Smooth muscle cell (in vitro differentiated cells): Measurements from ENCODE around the gene MSH5. TPM values are rescaled to one million over a fixed set of nuclear protein-coding genes. Genes with fewer than 3 reads are reported as not detected.
A peak's percentile ranks its signal among the peaks of the same experiment; 100 is the strongest.

Source experiments
- DNase-seq: peaks from one replicate; lab custom pipeline; 2025; ENCODE audit not compliant: unreplicated experiment; lab: John Stamatoyannopoulos, UW
- H2AFZ ChIP-seq: fragments of 200-600 bp; sonication (generic); 2 replicates; pipeline ENCODE4 v1.6.0; 2016; ENCODE audit warnings: antibody characterized with exemption, low read depth, mild to moderate bottlenecking
- H3F3A ChIP-seq: fragments of 200-600 bp; sonication (generic); 2 replicates; pipeline ENCODE4 v1.6.0; 2017; ENCODE audit warnings: antibody characterized with exemption, low read depth
- H3K27ac ChIP-seq: fragments of 200-600 bp; sonication (generic); 2 replicates; pipeline ENCODE4 v1.5.1; 2016; ENCODE audit warnings: low read depth, mild to moderate bottlenecking
- H3K27me3 ChIP-seq: fragments of 200-600 bp; sonication (generic); 2 replicates; pipeline ENCODE4 v1.6.1; 2016; ENCODE audit warnings: low read depth, mild to moderate bottlenecking
- H3K36me3 ChIP-seq: fragments of 200-600 bp; sonication (generic); 2 replicates; pipeline ENCODE4 v1.5.1; 2016; ENCODE audit warnings: low read depth
- H3K4me1 ChIP-seq: fragments of 200-600 bp; sonication (generic); 2 replicates; pipeline ENCODE4 v1.5.1; 2016; ENCODE audit warnings: low read depth
- H3K4me2 ChIP-seq: fragments of 200-600 bp; sonication (generic); 2 replicates; pipeline ENCODE4 v1.6.0; 2016; ENCODE audit warnings: mild to moderate bottlenecking
- H3K4me3 ChIP-seq: fragments of 200-600 bp; sonication (generic); 2 replicates; pipeline ENCODE4 v1.5.1; 2016; ENCODE audit warnings: mild to moderate bottlenecking
- H3K79me2 ChIP-seq: fragments of 200-600 bp; sonication (generic); 2 replicates; pipeline ENCODE4 v1.6.0; 2016; ENCODE audit warnings: low read depth, mild to moderate bottlenecking
- H3K9ac ChIP-seq: fragments of 200-600 bp; sonication (generic); 2 replicates; pipeline ENCODE4 v1.6.0; 2016; ENCODE audit warnings: low read depth
- H3K9me3 ChIP-seq: fragments of 200-600 bp; sonication (generic); replicated peaks from 2 replicates; pipeline ENCODE4 v1.5.1; 2016; ENCODE audit warnings: low read depth
- H4K20me1 ChIP-seq: fragments of 200-600 bp; sonication (generic); 2 replicates; pipeline ENCODE4 v1.6.0; 2016; ENCODE audit warnings: low read depth
- WGBS: methylation state at CpG from one replicate; pipeline ENCODE4 v1.1.7; 2016; ENCODE audit warnings: low lambda C conversion rate; 5-methylcytosine and 5-hydroxymethylcytosine counted together
- polyA plus RNA-seq: library from polyadenylated mRNA; unstranded; fragments of >200 nt; fragmentation: Nextera tagmentation; extraction: Ambion mirVana; gene quantifications from 2 replicates; pipeline ENCODE4 v1.2.1, GENCODE V29; 2016
- total RNA-seq: library from RNA; depleted of rRNA; stranded (reverse); fragments of >200 nt; gene quantifications from 2 replicates; pipeline ENCODE4 v1.2.3, GENCODE V29; 2014
- TF ChIP-seq, protein P1 (sequence below): fragments of 200-600 bp; sonication (generic); IDR thresholded peaks from 2 replicates; pipeline ENCODE4 v1.5.1; 2017; ENCODE audit warnings: borderline replicate concordance, mild to moderate bottlenecking, antibody characterized with exemption; ENCODE audit not compliant: insufficient read depth, poor library complexity, severe bottlenecking

The MSH5 gene
- total and polyA plus RNA-seq, 2 experiments from 2014 or later, result 4.7 to 10.6 TPM

GRCh38 chr6:31769684-31770371 is 30.0 kb downstream of the MSH5 start:
- no peaks in the 10 kb centered on the region for H3K36me3 ChIP-seq
- H3K27me3 ChIP-seq, result no peaks in the 10 kb centered on the region
- H3K9me3 ChIP-seq, result no peaks in the 10 kb centered on the region
- H3K4me3 ChIP-seq, result no peak overlapping the region
- DNase-seq, result no peak
- H3K4me1 ChIP-seq, result no peaks in the 10 kb centered on the region
- no peak overlapping the region for H2AFZ ChIP-seq
- no peaks in the 10 kb centered on the region for H3K79me2 ChIP-seq
- no peaks in the 10 kb centered on the region for H4K20me1 ChIP-seq
- H3K27ac ChIP-seq, result no peak overlapping the region
- WGBS, result 70% methylated on average over 12 of the region's 12 CpGs
- no peak overlapping the region for H3K9ac ChIP-seq
- no peak overlapping the region for H3K4me2 ChIP-seq
- no peaks in the 10 kb centered on the region for H3F3A ChIP-seq
- TF ChIP-seq, protein P1, sequence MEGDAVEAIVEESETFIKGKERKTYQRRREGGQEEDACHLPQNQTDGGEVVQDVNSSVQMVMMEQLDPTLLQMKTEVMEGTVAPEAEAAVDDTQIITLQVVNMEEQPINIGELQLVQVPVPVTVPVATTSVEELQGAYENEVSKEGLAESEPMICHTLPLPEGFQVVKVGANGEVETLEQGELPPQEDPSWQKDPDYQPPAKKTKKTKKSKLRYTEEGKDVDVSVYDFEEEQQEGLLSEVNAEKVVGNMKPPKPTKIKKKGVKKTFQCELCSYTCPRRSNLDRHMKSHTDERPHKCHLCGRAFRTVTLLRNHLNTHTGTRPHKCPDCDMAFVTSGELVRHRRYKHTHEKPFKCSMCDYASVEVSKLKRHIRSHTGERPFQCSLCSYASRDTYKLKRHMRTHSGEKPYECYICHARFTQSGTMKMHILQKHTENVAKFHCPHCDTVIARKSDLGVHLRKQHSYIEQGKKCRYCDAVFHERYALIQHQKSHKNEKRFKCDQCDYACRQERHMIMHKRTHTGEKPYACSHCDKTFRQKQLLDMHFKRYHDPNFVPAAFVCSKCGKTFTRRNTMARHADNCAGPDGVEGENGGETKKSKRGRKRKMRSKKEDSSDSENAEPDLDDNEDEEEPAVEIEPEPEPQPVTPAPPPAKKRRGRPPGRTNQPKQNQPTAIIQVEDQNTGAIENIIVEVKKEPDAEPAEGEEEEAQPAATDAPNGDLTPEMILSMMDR, result peak; percentile 64

DNA sequence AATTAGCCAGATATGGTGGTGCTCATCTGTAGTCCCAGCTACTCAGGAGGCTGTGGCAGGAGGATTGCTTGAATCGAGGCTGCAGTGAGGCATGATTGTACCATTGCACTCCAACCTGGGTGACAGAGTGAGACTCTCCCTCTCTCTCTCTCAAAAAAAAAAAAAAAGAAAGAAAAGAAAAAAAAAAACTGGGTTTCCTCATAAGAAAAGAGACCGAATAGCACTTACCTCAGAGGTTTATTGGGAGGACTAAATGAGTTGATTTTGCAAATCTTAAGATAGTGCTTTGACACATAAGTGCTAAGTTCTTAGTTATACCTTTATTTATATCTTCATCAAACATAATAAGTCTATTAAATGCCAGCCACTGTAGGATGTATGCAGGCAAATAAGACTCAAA is 31.1 kb downstream of the MSH5 start:
- DNase-seq, result no peak
- no peak overlapping the region for H3K4me2 ChIP-seq
- H3K27me3 ChIP-seq, result no peaks in the 10 kb centered on the region
- no peak overlapping the region for H2AFZ ChIP-seq
- no peaks in the 10 kb centered on the region for H4K20me1 ChIP-seq
- H3K9ac ChIP-seq, result no peak overlapping the region
- no peaks in the 10 kb centered on the region for H3K36me3 ChIP-seq
- no peaks in the 10 kb centered on the region for H3F3A ChIP-seq
- no peak overlapping the region for H3K27ac ChIP-seq
- H3K79me2 ChIP-seq, result no peaks in the 10 kb centered on the region
- WGBS, result 95% methylated on average over 2 of the region's 2 CpGs
- no peak overlapping the region for H3K4me3 ChIP-seq
- no peaks in the 10 kb centered on the region for H3K9me3 ChIP-seq
- no peaks in the 10 kb centered on the region for H3K4me1 ChIP-seq
- TF ChIP-seq, protein P1, result no peak

GRCh38 chr6:31771992-31772358 is 32.2 kb downstream of the MSH5 start:
- Histone ChIP-seq H3K4me3 (no peak overlapping the region), H3K9ac (no peak overlapping the region), H3K9me3 (no peaks in the 10 kb centered on the region), H3K36me3 (no peaks in the 10 kb centered on the region), H3K4me2 (no peak overlapping the region), H2AFZ (no peak overlapping the region), H3K27me3 (no peaks in the 10 kb centered on the region), H3K79me2 (no peaks in the 10 kb centered on the region), H3F3A (no peaks in the 10 kb centered on the region), H3K27ac (no peak overlapping the region), H4K20me1 (no peaks in the 10 kb centered on the region), H3K4me1 (peaks cover 7% of the 10 kb centered on the region)
- no peak for DNase-seq
- 49% methylated on average over 4 of the region's 4 CpGs for WGBS
- TF ChIP-seq, protein P1, result no peak

- H3K9ac ChIP-seq, result no peak overlapping the region
- no peaks in the 10 kb centered on the region for H3K36me3 ChIP-seq
- no peaks in the 10 kb centered on the region for H3K79me2 ChIP-seq
- 79% methylated on average over 3 of the region's 4 CpGs for WGBS
- H3K27ac ChIP-seq, result no peak overlapping the region
- no peaks in the 10 kb centered on the region for H3K9me3 ChIP-seq
- H2AFZ ChIP-seq, result no peak overlapping the region
- H3K4me1 ChIP-seq, result peaks cover 8% of the 10 kb centered on the region
- peaks cover 11% of the 10 kb centered on the region for H3F3A ChIP-seq
- TF ChIP-seq, protein P1, result no peak
- no peaks in the 10 kb centered on the region for H3K27me3 ChIP-seq
- no peaks in the 10 kb centered on the region for H4K20me1 ChIP-seq
- no peak overlapping the region for H3K4me2 ChIP-seq
- DNase-seq, result no peak
- H3K4me3 ChIP-seq, result no peak overlapping the region
Measured at GRCh38 chr6:31775184-31775583, 35.4 kb downstream of the MSH5 start.
